K562 (cell line): ENCODE results near the gene NUB1. TPM values are rescaled to one million over a fixed set of nuclear protein-coding genes. Genes with fewer than 3 reads are reported as not detected.

Source experiments
- ATAC-seq: fragments of 200-7000 bp; cut with Tn5 transposase; 3 replicates; pipeline ENCODE4 v1.9.1; 2020; ENCODE audit warnings: moderate library complexity
- BruUV-seq: library from RNA; stranded (reverse); fragments of 400-500 nt; replicated peaks from 2 replicates; lab custom pipeline; 2021; lab: Mats Ljungman, UMichigan
- CTCF ChIA-PET: fragments of 300-600 bp; formaldehyde crosslinking; extraction: SDS; loops from one replicate; lab custom pipeline; 2021; ENCODE audit warnings: low intra/inter-chr PET ratio; lab: Yijun Ruan, JAX
- POLR2A ChIA-PET: fragments of 300-600, 350-650 bp; sonication (Branson Sonifier 250); formaldehyde crosslinking; extraction: SDS; loops from one replicate; lab custom pipeline; 2021; ENCODE audit warnings: antibody characterized with exemption, inconsistent platforms; lab: Yijun Ruan, JAX
- DNase-seq, 4 experiments: peaks; one replicate each; pipeline versions ENCODE4 v3.0.0 to v3.0.0-alpha.2; 2011 to 2018; ENCODE audit warnings: low spot score in 3 of 4, mixed read lengths in 3 of 4; ENCODE audit errors: extremely low read depth in 1 of 4
- FAIRE-seq: peaks from 2 replicates; lab custom pipeline; 2011; peaks lifted over from hg19 to GRCh38; lab: Jason Lieb, UNC
- H2AFZ ChIP-seq: 2 replicates; pipeline ENCODE4 v1.6.0; 2011; ENCODE audit warnings: low read depth, low read length, control low read depth, inconsistent platforms
- H3K27ac ChIP-seq: fragments of 200-600 bp; 3 replicates; pipeline ENCODE4 v1.8.0; 2011; ENCODE audit warnings: low read depth, mild to moderate bottlenecking, control low read depth, inconsistent platforms, low read length, moderate library complexity, mixed read lengths; ENCODE audit errors: extremely low read depth
- H3K27me3 ChIP-seq, 2 experiments: fragments of 300-600 bp in 1 of 2; 2 replicates in 1 of 2; 3 replicates in 1 of 2; pipeline versions ENCODE4 v1.6.0 to v1.8.0; 2011; ENCODE audit warnings: inconsistent platforms in 2 of 2, low read length in 2 of 2, mild to moderate bottlenecking in 1 of 2, mixed read lengths in 1 of 2, moderate library complexity in 1 of 2; ENCODE audit not compliant: control insufficient read depth in 2 of 2, insufficient read depth in 2 of 2
- H3K36me3 ChIP-seq: fragments of 300-600 bp; 3 replicates; pipeline ENCODE4 v1.8.0; 2011; ENCODE audit warnings: mild to moderate bottlenecking, low read length, inconsistent platforms; ENCODE audit not compliant: control insufficient read depth, insufficient read depth
- H3K4me1 ChIP-seq, 2 experiments: fragments of 200-600 bp in 1 of 2; replicated peaks in 1 of 2; 2 replicates in 1 of 2; 3 replicates in 1 of 2; pipeline versions ENCODE4 v1.5.1 to v1.8.0; 2011; ENCODE audit warnings: inconsistent platforms in 2 of 2, low read length in 2 of 2, mild to moderate bottlenecking in 1 of 2, mixed read lengths in 1 of 2, moderate library complexity in 1 of 2; ENCODE audit not compliant: control insufficient read depth in 2 of 2, insufficient read depth in 2 of 2
- H3K4me2 ChIP-seq: 2 replicates; pipeline ENCODE4 v1.6.1; 2011; ENCODE audit warnings: low read length, control low read depth, inconsistent platforms, mixed read lengths; ENCODE audit not compliant: insufficient read depth
- H3K4me3 ChIP-seq: fragments of 200-600 bp; sonication (generic), shearing (Covaris generic); 2 replicates; pipeline ENCODE4 v1.5.1; 2016; ENCODE audit warnings: control low read depth, inconsistent platforms
- H3K79me2 ChIP-seq: fragments of 200-600 bp; 3 replicates; pipeline ENCODE4 v1.8.0; 2011; ENCODE audit warnings: low read length, inconsistent platforms; ENCODE audit not compliant: control insufficient read depth, insufficient read depth
- H3K9ac ChIP-seq, 2 experiments: 2 replicates each; pipeline versions ENCODE4 v1.6.0 to v1.6.1; 2011; ENCODE audit warnings: low read depth in 2 of 2, low read length in 2 of 2, control low read depth in 1 of 2, inconsistent platforms in 1 of 2, mild to moderate bottlenecking in 1 of 2, mixed read lengths in 1 of 2; ENCODE audit not compliant: insufficient read depth in 1 of 2
- H3K9me1 ChIP-seq: one replicate; pipeline ENCODE4 v1.6.0; 2011; ENCODE audit warnings: inconsistent platforms, mild to moderate bottlenecking, low read length, moderate library complexity; ENCODE audit not compliant: control insufficient read depth, insufficient read depth
- H3K9me3 ChIP-seq: replicated peaks from 2 replicates; pipeline ENCODE4 v1.5.1; 2011; ENCODE audit warnings: low read depth, low read length, inconsistent platforms; ENCODE audit not compliant: control insufficient read depth, insufficient read depth
- H4K20me1 ChIP-seq: replicated peaks from 2 replicates; pipeline ENCODE4 v1.6.1; 2011; ENCODE audit warnings: low read length, inconsistent platforms, mixed read lengths; ENCODE audit not compliant: control insufficient read depth, insufficient read depth
- BRCA1 ChIP-seq, 2 experiments: fragments of 450-650 bp in 1 of 2; sonication (generic) in 1 of 2; formaldehyde crosslinking in 1 of 2; IDR thresholded peaks; 2 replicates each; pipeline versions ENCODE4 v1.5.0 to v1.6.1; 2017 to 2020; ENCODE audit warnings: mild to moderate bottlenecking in 1 of 2, missing genetic modification reagents in 1 of 2
- BRD9 ChIP-seq: fragments of 450-650 bp; IDR thresholded peaks from 2 replicates; pipeline ENCODE4 v1.6.1; 2018; ENCODE audit warnings: low read depth; ENCODE audit not compliant: partially characterized antibody
- CHD1 ChIP-seq: fragments of 200-600 bp; sonication (generic); IDR thresholded peaks from one replicate; pipeline ENCODE4 v1.6.1; 2012; ENCODE audit warnings: mild to moderate bottlenecking, moderate library complexity, low read length, inconsistent platforms
- EP400 ChIP-seq: fragments of 450-650 bp; IDR thresholded peaks from 2 replicates; pipeline ENCODE4 v1.6.1; 2017; ENCODE audit warnings: antibody characterized with exemption, mild to moderate bottlenecking, moderate library complexity
- FOSL1 ChIP-seq: fragments of 200-800 bp; sonication (Bioruptor generic); conservative IDR thresholded peaks from 2 replicates; pipeline ENCODE4 v1.6.1; 2016; ENCODE audit warnings: missing genetic modification characterization, missing compliant biosample characterization
- GABPA ChIP-seq: fragments of 200-800 bp; sonication (Bioruptor generic); conservative IDR thresholded peaks from 2 replicates; pipeline ENCODE4 v1.6.1; 2016; ENCODE audit warnings: low read depth, missing genetic modification characterization, missing compliant biosample characterization
- GTF2A2 ChIP-seq: IDR thresholded peaks from 2 replicates; pipeline ENCODE4 v1.6.1; 2016; ENCODE audit warnings: mild to moderate bottlenecking, missing genetic modification characterization, missing compliant biosample characterization
- GTF2E2 ChIP-seq: fragments of 200-800 bp; sonication (Bioruptor generic); IDR thresholded peaks from 2 replicates; pipeline ENCODE4 v1.6.1; 2016; ENCODE audit warnings: missing genetic modification characterization, missing compliant biosample characterization
- HDAC1 ChIP-seq, 2 experiments: fragments of 450-650 bp; IDR thresholded peaks; 2 replicates each; pipeline ENCODE4 v1.6.1; 2016 to 2017; ENCODE audit warnings: inconsistent platforms in 1 of 2, mild to moderate bottlenecking in 1 of 2, moderate library complexity in 1 of 2
- HDAC2 ChIP-seq: fragments of 450-650 bp; IDR thresholded peaks from 2 replicates; pipeline ENCODE4 v1.6.1; 2016; ENCODE audit warnings: mild to moderate bottlenecking
- KDM1A ChIP-seq, 2 experiments: fragments of 450-650 bp; IDR thresholded peaks; 2 replicates each; pipeline ENCODE4 v1.6.1; 2016; ENCODE audit warnings: mild to moderate bottlenecking in 2 of 2
- NCOA1 ChIP-seq: fragments of 450-650 bp; IDR thresholded peaks from 2 replicates; pipeline ENCODE4 v1.6.1; 2016; ENCODE audit warnings: low read depth
- NKRF ChIP-seq: fragments of 450-650 bp; IDR thresholded peaks from 2 replicates; pipeline ENCODE4 v1.6.1; 2016; ENCODE audit warnings: borderline replicate concordance
- NR2C2 ChIP-seq, 2 experiments: fragments of 200-800 bp in 1 of 2; sonication (Bioruptor generic) in 1 of 2; sonication (generic) in 1 of 2; formaldehyde crosslinking in 1 of 2; IDR thresholded peaks; 2 replicates each; pipeline versions ENCODE4 v1.6.1 to v1.8.0; 2016 to 2022; ENCODE audit warnings: mild to moderate bottlenecking in 1 of 2, missing compliant biosample characterization in 1 of 2, missing genetic modification characterization in 1 of 2, missing genetic modification reagents in 1 of 2
- POLR2H ChIP-seq: IDR thresholded peaks from 2 replicates; pipeline ENCODE4 v1.6.1; 2016; ENCODE audit warnings: missing genetic modification characterization, low read depth, mild to moderate bottlenecking, control low read depth, missing compliant biosample characterization, moderate library complexity
- RBBP5 ChIP-seq: fragments of 200-600 bp; sonication (generic); IDR thresholded peaks from 2 replicates; pipeline ENCODE4 v1.6.1; 2012; ENCODE audit warnings: borderline replicate concordance, mild to moderate bottlenecking, low read length, control low read depth, inconsistent platforms; ENCODE audit not compliant: insufficient read depth, poor library complexity, severe bottlenecking
- RCOR1 ChIP-seq, 2 experiments: IDR thresholded peaks; 2 replicates each; pipeline ENCODE4 v1.6.1; 2012; ENCODE audit warnings: low read depth in 2 of 2, low read length in 2 of 2, borderline replicate concordance in 1 of 2, improper control_type of control experiment in 1 of 2
- WGBS: fragments of 100-300 bp; shearing (Covaris generic); methylation state at CpG from one replicate; pipeline ENCODE4 v1.1.6; 2016; ENCODE audit warnings: low coverage, mixed read lengths; ENCODE audit not compliant: insufficient coverage; ENCODE audit errors: missing lambda C conversion rate; 5-methylcytosine and 5-hydroxymethylcytosine counted together
- in situ Hi-C: fragments of 300-500 bp; cut with MboI; formaldehyde crosslinking; loops from 4 replicates; pipeline ENCODE4 v1.15.0; 2018; ENCODE audit warnings: inconsistent platforms, mixed read lengths
- intact Hi-C: fragments of 100-400 bp; cut with micrococcal nuclease; formaldehyde crosslinking; loops from 2 replicates; pipeline ENCODE4 v1.14.2; 2022
- polyA plus RNA-seq, 8 experiments: library from polyadenylated mRNA; depleted of rRNA in 4 of 8; stranded (reverse) in 5 of 8; unstranded in 3 of 8; fragments of >200 nt; fragmentation: Nextera tagmentation in 2 of 8; fragmentation: Illumina TruSeq in 1 of 8; extraction: Ambion mirVana in 2 of 8; extraction: Trizol in 1 of 8; gene quantifications; 2 replicates each; pipeline versions ENCODE4 v1.2.1 to v1.2.3, GENCODE V29; 2011 to 2014; ENCODE audit warnings: inconsistent platforms in 1 of 8, missing spikeins in 1 of 8
- total RNA-seq, 7 experiments: library from RNA; depleted of rRNA in 6 of 7; stranded (reverse); fragments of >200 nt in 6 of 7; fragmentation: Illumina TruSeq in 2 of 7; extraction: Trizol in 2 of 7; gene quantifications; 2 replicates each; pipeline versions ENCODE4 v1.2.1 to v1.2.3, GENCODE V29; 2011 to 2021; ENCODE audit warnings: low replicate concordance in 1 of 7

Gene NUB1
- total and polyA plus RNA-seq, 9 of the 15 experiments (the other 6 are each of a cell fraction or from before 2014, with no cell fraction given): 43.2 to 159 (median 85.2) TPM

DNA sequence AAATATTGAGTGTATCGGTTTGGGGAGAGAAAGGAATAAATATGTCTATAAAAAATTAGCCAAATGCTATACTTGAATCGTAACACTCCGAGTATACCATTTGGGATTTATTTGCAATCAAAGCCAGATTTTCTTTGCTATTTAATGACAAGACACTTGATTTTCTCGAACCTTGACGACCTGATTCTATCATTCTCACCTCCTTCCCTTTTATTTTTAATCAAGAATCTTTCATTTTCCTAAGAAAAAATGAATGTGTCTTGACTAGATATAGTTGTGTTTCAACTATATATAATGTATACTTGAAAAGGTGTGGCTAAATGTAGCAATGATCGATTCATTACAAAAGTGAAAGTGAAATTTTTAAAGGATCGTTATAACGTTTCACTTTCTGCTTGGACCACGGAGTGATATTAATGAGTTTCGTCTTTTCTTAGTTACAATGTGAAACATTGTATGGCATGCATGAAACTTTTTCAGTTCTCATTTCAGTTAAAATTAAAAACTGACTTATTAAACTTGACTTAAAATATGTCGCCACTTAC is 562 bp downstream of the NUB1 start:
- ChIA-PET POLR2A (interaction anchor here (0.6 to 1.9 kb wide), 12 partner anchors 8 to 355 kb away, joined by 3 to 10 read pairs (median 4); no protein-coding TSS in a partner anchor), CTCF (interaction anchor here (2.2 kb wide), 1 partner anchor 27 kb away, joined by 12 read pairs; no protein-coding TSS in a partner anchor)
- BruUV-seq: TSS peak; percentile 68
- H4K20me1 ChIP-seq: no peaks in the 10 kb centered on the region
- H3K27ac ChIP-seq: peak overlapping the region; percentile 62; the same call in 2 of the 3 replicates
- peak overlapping the region; percentile 57 to 92 for H3K9ac ChIP-seq
- H3K9me3 ChIP-seq: no peaks in the 10 kb centered on the region
- ATAC-seq (no peak), FAIRE-seq (no peak), DNase-seq (no peak)
- intact Hi-C loops (no loop called here), in situ Hi-C loops (no loop called here)
- H3K4me2 ChIP-seq: peak overlapping the region; percentile 72
- peaks cover 30% of the 10 kb centered on the region for H3K36me3 ChIP-seq
- H3K79me2 ChIP-seq: peaks cover 21% of the 10 kb centered on the region
- peak overlapping the region; percentile 81 for H2AFZ ChIP-seq
- peak overlapping the region; percentile 74 for H3K4me3 ChIP-seq
- no peaks in the 10 kb centered on the region for H3K9me1 ChIP-seq
- peaks cover 5 to 9% of the 10 kb centered on the region in 2 experiments; a peak in 3 of 5 replicates for H3K4me1 ChIP-seq
- peaks cover 0 to 3% of the 10 kb centered on the region in 2 experiments; a peak in 2 of 5 replicates for H3K27me3 ChIP-seq
- under 1% methylated on average over 11 of the region's 11 CpGs for WGBS
- 0 out of 2 replicates have a peak, but pooled peaks have one; percentile 39 for TF ChIP-seq FOSL1 (tag)
- peak; percentile 4 for TF ChIP-seq RBBP5
- no peak for TF ChIP-seq GTF2A2
- peak; percentile 48; the same call in 1 of the 2 replicates for TF ChIP-seq POLR2H (tag)
- peak; percentile 98 to 99 for TF ChIP-seq KDM1A (IDR thresholded peaks at IDR 0.05)
- TF ChIP-seq CHD1: peak; percentile 49
- no peak for TF ChIP-seq NR2C2 (CRISPR knock-in tag; IDR thresholded peaks at IDR 0.05)
- peak; percentile 60 for TF ChIP-seq NR2C2 (tag; IDR thresholded peaks at IDR 0.05)
- TF ChIP-seq NKRF: 0 out of 2 replicates have a peak, but pooled peaks have one; percentile 43
- TF ChIP-seq HDAC1 (IDR thresholded peaks at IDR 0.05): 0 out of 4 replicates have a peak, but pooled peaks of 1 of the 2 experiments have one; percentile 22
- peak; percentile 51 for TF ChIP-seq EP400
- no peak for TF ChIP-seq BRCA1 (IDR thresholded peaks at IDR 0.05)
- no peak for TF ChIP-seq BRCA1 (CRISPR knock-in tag; IDR thresholded peaks at IDR 0.05)
- TF ChIP-seq NCOA1: no peak
- 0 out of 2 replicates have a peak, but pooled peaks have one; percentile 72 for TF ChIP-seq GABPA (tag)
- TF ChIP-seq HDAC2: peak; percentile 92
- TF ChIP-seq BRD9: peak; percentile 25
- TF ChIP-seq GTF2E2 (tag): peak; percentile 50; the same call in 1 of the 2 replicates
- peak; percentile 42 to 82; a peak in 2 of 4 replicates for TF ChIP-seq RCOR1 (IDR thresholded peaks at IDR 0.05; ENCODE audit: borderline replicate concordance in 1 of 2, low read depth in 2 of 2, low read length in 2 of 2)
